Measurements from ENCODE around the gene ARID1B. TPM values are rescaled to one million over a fixed set of nuclear protein-coding genes. Genes with fewer than 3 reads are reported as not detected.
A peak's percentile ranks its signal among the peaks of the same experiment; 100 is the strongest.

Gene ARID1B
- total and polyA plus RNA-seq, 2 of the 4 experiments (the other 2 are of a cell fraction): 14.5 to 20.1 TPM

DNA sequence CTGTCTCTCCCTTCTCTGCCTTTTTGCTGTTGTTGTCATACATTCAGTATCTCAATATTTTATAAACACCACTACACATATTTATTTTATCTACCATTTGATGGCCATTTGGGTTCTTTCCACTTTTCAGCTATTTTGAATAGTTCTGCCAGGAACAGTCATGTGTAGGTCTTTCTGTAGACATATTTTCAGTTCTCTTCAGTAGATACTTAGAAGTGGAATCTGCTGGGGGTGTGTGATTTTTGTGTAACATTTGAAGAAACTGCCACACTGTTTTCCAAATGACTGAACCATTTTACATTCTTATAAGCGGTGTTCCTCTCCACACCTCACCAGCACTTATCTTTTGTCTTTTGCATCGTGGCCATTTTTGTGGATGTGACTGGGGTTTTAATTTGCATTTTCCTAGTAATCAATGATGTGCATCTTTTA lies 197.7 kb downstream of the ARID1B start:
- no peak overlapping the region for H2BK5ac ChIP-seq (ENCODE audit: low read depth, low read length, poor library complexity, severe bottlenecking)
- no peak overlapping the region for H3K14ac ChIP-seq (replicated peaks; ENCODE audit: low read depth, low read length)
- peaks cover 38 to 58% of the 10 kb centered on the region in 2 experiments for H3K79me1 ChIP-seq (ENCODE audit: low read depth in 1 of 2, low read length in 2 of 2)
- H2AK9ac ChIP-seq (replicated peaks; ENCODE audit: low read depth, low read length, poor library complexity): no peak overlapping the region
- no peak overlapping the region for H3K4ac ChIP-seq (ENCODE audit: low read depth, low read length)
- no peak overlapping the region for H2BK20ac ChIP-seq (ENCODE audit: low read depth, low read length)
- no peak overlapping the region for H2AFZ ChIP-seq (replicated peaks; ENCODE audit: low read length, poor library complexity)
- H4K20me1 ChIP-seq (ENCODE audit: insufficient read depth, low read length): peaks cover 28% of the 10 kb centered on the region
- H2AK5ac ChIP-seq (ENCODE audit: low read depth, low read length): no peak overlapping the region
- no peak overlapping the region for H3K18ac ChIP-seq (ENCODE audit: low read depth, low read length)
- no peaks in the 10 kb centered on the region for H3K27me3 ChIP-seq (ENCODE audit: control insufficient read depth, insufficient read depth, low read length)
- in situ Hi-C loops (cut with MboI; ENCODE audit: low sequenced_read_pairs): no loop called here
- H4K8ac ChIP-seq (ENCODE audit: low read depth in 2 of 2, low read length in 2 of 2): no peak overlapping the region
- H3K56ac ChIP-seq (ENCODE audit: extremely low read depth, insufficient read depth, low read length): no peak overlapping the region
- BruUV-seq (replicated peaks): no TSS peak
- TF ChIP-seq RAD21 (IDR thresholded peaks at IDR 0.05; ENCODE audit: low read length): no peak
- TF ChIP-seq CHD1 (IDR thresholded peaks at IDR 0.05; ENCODE audit: low read depth, low read length): no peak
- TF ChIP-seq MAFK (IDR thresholded peaks at IDR 0.05; ENCODE audit: low read depth, low read length): no peak
- TF ChIP-seq RFX5 (IDR thresholded peaks at IDR 0.05; ENCODE audit: low read depth, low read length): no peak
- no peak for TF ChIP-seq POLR2A (IDR thresholded peaks at IDR 0.05; ENCODE audit: low read depth, low read length)
- no peak for TF ChIP-seq FOS (IDR thresholded peaks at IDR 0.05; ENCODE audit: low read depth, low read length)
- TF ChIP-seq SMC3 (IDR thresholded peaks at IDR 0.05; ENCODE audit: low read depth, low read length): no peak
- no peak for TF ChIP-seq RCOR1 (IDR thresholded peaks at IDR 0.05; ENCODE audit: insufficient replicate concordance, low read length)
- H3K23ac ChIP-seq (ENCODE audit: low read depth, low read length): no peak overlapping the region
- H4K91ac ChIP-seq (ENCODE audit: insufficient read depth, low read depth, low read length): no peak overlapping the region
- no peak overlapping the region for H4K5ac ChIP-seq (ENCODE audit: low read depth, low read length)
- H2BK15ac ChIP-seq (ENCODE audit: low read depth, low read length): no peak overlapping the region
- ATAC-seq (ENCODE audit: low read depth) (peak; percentile 44; the same call in 1 of the 2 replicates), DNase-seq (no peak)
- peaks cover 9% of the 10 kb centered on the region; the same call in 1 of the 2 replicates for H3K9me1 ChIP-seq (ENCODE audit: insufficient read depth, low read length)
- H3K9ac ChIP-seq (ENCODE audit: low read depth, low read length): no peak overlapping the region
- no peak overlapping the region for H3K4me3 ChIP-seq (ENCODE audit: insufficient read depth, low read depth, low read length)
- peaks cover 7% of the 10 kb centered on the region for H3K4me1 ChIP-seq (ENCODE audit: control insufficient read depth, insufficient read depth, low read length)
- no CpG with 5 or more reads among the region's 2 CpGs for WGBS, 2 experiments (ENCODE audit: extremely low coverage in 2 of 2, insufficient read length in 1 of 2)
- H3K9me3 ChIP-seq (ENCODE audit: control insufficient read depth, insufficient read depth, low read length): no peaks in the 10 kb centered on the region
- intact Hi-C loops (cut with micrococcal nuclease): no loop called here
- no peak overlapping the region for H3K4me2 ChIP-seq (ENCODE audit: low read depth, low read length)
- ChIA-PET CTCF (no interaction called here), POLR2A (ENCODE audit: unreplicated experiment) (no interaction called here)
- dilution Hi-C loops (cut with HindIII; ENCODE audit: low sequenced_read_pairs, unreplicated experiment): no loop called here
- no peak overlapping the region for H2BK120ac ChIP-seq (ENCODE audit: low read depth, low read length)
- no peak overlapping the region for H3K27ac ChIP-seq (ENCODE audit: insufficient read depth, low read length)
- H3K36me3 ChIP-seq (ENCODE audit: control insufficient read depth, insufficient read depth, low read length): no peaks in the 10 kb centered on the region

All from IMR-90 (cell line).